GM12878 (cell line): ENCODE measurements around the gene LRR1. TPM values are rescaled to one million over a fixed set of nuclear protein-coding genes. Genes with fewer than 3 reads are reported as not detected.

ENCODE experiments used
- ATF2 ChIP-seq: IDR thresholded peaks from 2 replicates; pipeline ENCODE4 v1.6.1; 2012; ENCODE audit warnings: low read length, inconsistent platforms
- BHLHE40 ChIP-seq, 2 experiments: fragments of 450-650 bp in 1 of 2; IDR thresholded peaks; 2 replicates each; pipeline ENCODE4 v1.6.1; 2011 to 2017; ENCODE audit warnings: low read depth in 2 of 2, borderline replicate concordance in 1 of 2, improper control_type of control experiment in 1 of 2, low read length in 1 of 2, mild to moderate bottlenecking in 1 of 2
- CEBPZ ChIP-seq: fragments of 150-350 bp; IDR thresholded peaks from 2 replicates; pipeline ENCODE4 v1.6.1; 2016; ENCODE audit warnings: low read depth, low read length
- CREM ChIP-seq: IDR thresholded peaks from 2 replicates; pipeline ENCODE4 v1.6.1; 2014; ENCODE audit warnings: antibody characterized with exemption, low read depth
- E2F8 ChIP-seq: fragments of 450-650 bp; IDR thresholded peaks from 2 replicates; pipeline ENCODE4 v1.6.1; 2018; ENCODE audit warnings: mild to moderate bottlenecking, low read depth, moderate library complexity; ENCODE audit not compliant: partially characterized antibody
- IKZF1 ChIP-seq: fragments of 450-650 bp; conservative IDR thresholded peaks from 2 replicates; pipeline ENCODE4 v1.6.1; 2017; ENCODE audit warnings: antibody characterized with exemption, mild to moderate bottlenecking
- IKZF2 ChIP-seq, 2 experiments: fragments of 450-650 bp; IDR thresholded peaks; 2 replicates each; pipeline ENCODE4 v1.6.1; 2017; ENCODE audit warnings: mild to moderate bottlenecking in 2 of 2, moderate library complexity in 2 of 2
- IRF3 ChIP-seq: fragments of 450-650 bp; IDR thresholded peaks from 2 replicates; pipeline ENCODE4 v1.6.1; 2014; ENCODE audit warnings: mild to moderate bottlenecking
- JUND ChIP-seq: IDR thresholded peaks from 2 replicates; pipeline ENCODE4 v1.6.1; 2012; ENCODE audit warnings: low read depth, mild to moderate bottlenecking, low read length, improper control_type of control experiment, moderate library complexity
- MAX ChIP-seq: IDR thresholded peaks from 2 replicates; pipeline ENCODE4 v1.6.1; 2012; ENCODE audit warnings: low read depth, low read length, improper control_type of control experiment
- MEF2B ChIP-seq: fragments of 450-650 bp; IDR thresholded peaks from 2 replicates; pipeline ENCODE4 v1.6.1; 2018; ENCODE audit warnings: mild to moderate bottlenecking, moderate library complexity; ENCODE audit not compliant: partially characterized antibody, poor library complexity, severe bottlenecking
- MLLT1 ChIP-seq: fragments of 450-650 bp; IDR thresholded peaks from 2 replicates; pipeline ENCODE4 v1.6.1; 2016; ENCODE audit warnings: mild to moderate bottlenecking
- MYC ChIP-seq: IDR thresholded peaks from 2 replicates; pipeline ENCODE4 v1.6.1; 2011; ENCODE audit warnings: mild to moderate bottlenecking, low read length, moderate library complexity, inconsistent platforms; ENCODE audit not compliant: insufficient read depth, insufficient replicate concordance, insufficient read length, severe bottlenecking
- NFIC ChIP-seq: IDR thresholded peaks from 2 replicates; pipeline ENCODE4 v1.6.1; 2012; ENCODE audit warnings: low read depth, mild to moderate bottlenecking, inconsistent platforms, low read length, moderate library complexity
- SIN3A ChIP-seq: IDR thresholded peaks from 2 replicates; pipeline ENCODE4 v1.6.1; 2012; ENCODE audit warnings: low read depth, low read length, improper control_type of control experiment
- SMC3 ChIP-seq: IDR thresholded peaks from 2 replicates; pipeline ENCODE4 v1.6.1; 2011; ENCODE audit warnings: low read length, improper control_type of control experiment, borderline replicate concordance
- TAF1 ChIP-seq: IDR thresholded peaks from 2 replicates; pipeline ENCODE4 v1.6.1; 2011; ENCODE audit warnings: mild to moderate bottlenecking, low read depth, low read length, borderline replicate concordance
- polyA plus RNA-seq, 11 experiments: library from polyadenylated mRNA; depleted of rRNA in 4 of 11; unstranded in 6 of 11; stranded (reverse) in 5 of 11; fragments of >200 nt; fragmentation: Nextera tagmentation in 4 of 11; fragmentation: Illumina TruSeq in 1 of 11; extraction: Ambion mirVana in 4 of 11; extraction: Trizol in 1 of 11; gene quantifications; 1 replicate in 1 of 11; 2 replicates in 10 of 11; pipeline versions ENCODE4 v1.2.1 to v1.2.3, GENCODE V29; 2011 to 2016; ENCODE audit warnings: inconsistent platforms in 2 of 11, missing spikeins in 2 of 11, low read depth in 1 of 11
- total RNA-seq, 4 experiments: library from RNA; depleted of rRNA in 3 of 4; stranded (reverse); fragments of >200 nt in 3 of 4; fragmentation: Illumina TruSeq in 1 of 4; extraction: Trizol in 1 of 4; gene quantifications; 2 replicates each; pipeline versions ENCODE4 v1.2.1 to v1.2.3, GENCODE V29; 2013 to 2021

LRR1 gene
- total and polyA plus RNA-seq, 10 of the 15 experiments (the other 5 are each of a cell fraction or from before 2014, with no cell fraction given), result 36.9 to 110 (median 53.1) TPM

GRCh38 chr14:49598485-49599300 is at the start of gene LRR1 (continued):
- TF ChIP-seq SMC3 (peak; percentile 3; the same call in 1 of the 2 replicates), ATF2 (no peak), CEBPZ (no peak), SIN3A (peak; percentile 95), MYC (peak; percentile 74), IKZF2 (IDR thresholded peaks at IDR 0.05) (peak; percentile 58 to 87; a peak in 3 of 4 replicates), NFIC (peak; percentile 32; the same call in 1 of the 2 replicates), TAF1 (peak; percentile 95), MAX (peak; percentile 88), IKZF1 (peak; percentile 98), MLLT1 (peak; percentile 47; the same call in 1 of the 2 replicates), IRF3 (no peak; the same call in 1 of the 2 replicates), MEF2B (peak; percentile 77), JUND (0 out of 2 replicates have a peak, but pooled peaks have one; percentile 0), BHLHE40 (IDR thresholded peaks at IDR 0.05; ENCODE audit: borderline replicate concordance in 1 of 2, low read depth in 2 of 2, low read length in 1 of 2) (peak in 1 of 2 experiments; percentile 63; a peak in 2 of 4 replicates), E2F8 (peak; percentile 80), CREM (peak; percentile 60; the same call in 1 of the 2 replicates)
